NOMO-1 (cell line): ENCODE results near the gene SCARB1.
A peak's percentile ranks its signal among the peaks of the same experiment; 100 is the strongest.

Source experiments
- DNase-seq, 2 experiments: peaks; one replicate each; lab custom pipeline; 2025; ENCODE audit not compliant: unreplicated experiment in 2 of 2; lab: John Stamatoyannopoulos, UW

SCARB1 gene

DNA sequence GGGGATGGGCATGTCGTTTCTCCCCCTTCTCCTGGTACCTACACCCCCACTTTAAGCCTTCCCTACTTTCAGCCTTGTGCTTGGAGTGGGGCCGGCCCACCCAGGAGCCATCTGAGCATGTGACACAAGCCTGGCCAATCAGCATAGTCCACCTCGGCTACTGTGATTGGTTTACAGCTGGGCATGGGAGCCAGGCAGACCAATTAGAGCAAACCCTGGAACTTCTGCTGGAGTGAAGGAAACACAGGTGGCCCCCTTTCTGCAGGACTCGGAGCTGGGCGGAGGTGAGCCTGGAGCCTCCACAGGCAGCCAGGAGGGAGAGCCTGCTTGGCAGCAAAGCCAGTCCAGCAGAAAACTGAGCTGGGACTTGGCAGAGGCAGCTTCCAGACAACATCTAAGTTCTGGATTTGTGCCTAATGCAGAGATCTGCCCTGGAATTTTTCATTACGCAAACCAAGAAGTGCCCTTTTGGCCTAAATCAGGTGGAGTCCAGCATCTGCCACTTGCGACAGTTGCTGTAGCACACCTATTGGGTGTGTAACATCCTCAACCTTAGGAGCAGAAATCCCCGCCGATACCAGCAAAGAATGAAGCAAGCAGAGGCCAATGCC lies 59.5 kb downstream of the SCARB1 start:
- no peak for DNase-seq

GRCh38 chr12:124802361-124802760 lies 61.3 kb downstream of the SCARB1 start:
- no peak for DNase-seq

DNA sequence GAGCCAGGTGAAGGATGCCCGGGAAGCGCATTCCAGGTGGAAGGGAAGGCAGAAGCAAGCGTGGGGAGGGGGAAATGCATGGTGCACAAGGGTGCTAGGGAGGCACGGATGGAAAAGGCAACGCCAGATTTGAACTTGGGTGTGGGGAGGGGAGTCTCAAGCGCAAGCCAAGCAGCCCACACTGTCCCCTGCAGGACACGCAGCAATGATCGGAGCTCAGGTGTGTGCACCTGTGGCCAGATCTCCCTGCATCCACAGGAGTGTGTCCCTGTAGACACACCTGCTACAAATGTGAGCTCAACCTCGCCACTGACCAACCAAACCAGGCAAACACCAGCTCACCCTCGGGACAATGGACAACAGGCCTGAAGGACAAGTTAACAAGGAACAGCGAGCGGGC lies 63.2 kb downstream of the SCARB1 start:
- DNase-seq, result no peak

DNA sequence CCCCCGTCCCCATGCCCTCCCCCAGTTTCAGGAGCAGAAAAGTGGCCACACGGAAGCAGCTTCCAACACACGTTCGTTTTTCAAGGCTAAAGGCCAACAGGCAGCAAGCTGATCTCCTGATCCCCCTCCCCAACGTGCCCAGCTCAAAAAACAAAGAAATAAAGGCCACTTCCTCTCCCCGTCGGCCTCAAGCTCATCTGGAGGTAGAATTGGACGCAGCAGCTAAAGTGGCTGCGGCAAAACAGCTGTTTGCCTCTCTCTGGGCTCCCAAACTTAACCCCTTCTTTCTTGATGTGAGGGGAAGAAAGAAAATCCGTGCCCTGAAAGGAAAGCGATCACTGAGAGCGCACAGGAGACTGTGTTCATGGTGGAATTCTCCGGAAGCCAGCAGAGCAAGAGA lies 66.3 kb downstream of the SCARB1 start:
- DNase-seq, result no peak

GRCh38 chr12:124796303-124796960 lies 67.2 kb downstream of the SCARB1 start:
- DNase-seq, result peak in 1 of 2 experiments; percentile 7

- DNase-seq, result no peak
These were observed 68.3 kb downstream of the SCARB1 start for GRCh38 chr12:124795081-124795948.

- no peak for DNase-seq
These were observed 70.7 kb downstream of the SCARB1 start for GRCh38 chr12:124792961-124793441.

GRCh38 chr12:124792156-124792555 lies 71.5 kb downstream of the SCARB1 start:
- no peak for DNase-seq

DNA sequence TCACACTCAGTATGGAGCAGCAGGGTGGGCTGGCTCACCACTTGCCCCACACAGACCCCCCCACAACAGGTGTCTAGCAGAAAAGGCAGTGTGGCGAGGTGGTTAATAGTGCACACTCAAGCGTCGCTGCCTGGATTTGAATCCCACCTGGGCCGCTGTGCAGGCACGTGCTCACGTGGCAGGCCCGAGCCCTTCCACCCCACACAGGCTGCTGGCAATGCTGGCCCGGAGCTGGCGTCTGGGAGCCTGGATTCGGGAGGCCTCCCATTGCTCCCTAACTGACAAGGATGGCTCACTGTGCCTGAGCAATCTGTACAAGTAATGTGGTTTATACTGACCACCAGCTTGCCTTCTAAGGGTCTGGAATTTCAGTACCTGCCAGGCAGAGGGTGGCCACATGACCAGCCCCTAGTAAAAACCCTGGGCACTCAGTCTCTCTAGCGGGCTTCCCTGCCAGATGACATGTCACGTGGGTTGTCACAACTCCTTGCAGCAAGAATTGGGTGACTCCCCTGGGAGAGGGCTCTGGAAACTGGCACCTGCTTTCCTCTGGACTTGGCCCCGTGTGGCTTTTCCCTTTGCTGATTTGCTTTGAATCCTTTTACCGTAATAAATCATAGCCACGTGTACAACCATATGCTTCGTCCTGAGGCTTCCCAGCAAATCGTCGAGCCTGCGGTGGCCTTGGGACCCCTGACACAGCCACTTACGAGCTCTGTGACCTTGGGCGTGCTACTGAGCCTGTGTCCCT lies 72.8 kb downstream of the SCARB1 start:
- no peak for DNase-seq

DNA sequence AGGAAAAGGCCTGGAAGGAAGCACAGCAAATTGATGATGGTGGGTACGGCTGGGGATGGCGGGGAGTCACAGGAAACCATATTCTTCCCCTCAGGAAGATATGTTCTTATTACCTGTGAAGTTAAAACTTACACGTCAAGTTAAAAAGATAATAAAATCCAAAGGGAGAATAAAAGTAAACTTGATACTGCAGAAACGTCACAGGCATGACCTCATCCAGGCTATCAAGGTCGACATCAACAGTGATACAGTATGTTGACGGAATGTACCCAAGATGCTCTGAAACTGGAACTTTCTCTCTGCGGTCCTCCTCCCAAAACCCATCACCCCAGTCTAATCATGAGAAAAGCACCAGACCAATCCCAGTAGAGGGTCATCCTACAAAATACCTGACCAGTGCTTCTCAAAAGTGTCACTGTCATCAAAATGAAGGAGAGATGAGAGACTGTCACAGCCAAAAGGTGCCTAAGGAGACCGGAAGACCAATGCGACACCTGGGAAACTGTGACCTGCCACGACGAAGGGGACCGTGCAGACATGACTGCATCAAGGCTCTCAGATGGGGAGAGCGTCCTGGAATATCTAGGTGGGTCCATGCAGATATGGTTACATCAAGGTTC lies 74.6 kb downstream of the SCARB1 start:
- DNase-seq, result no peak

GRCh38 chr12:124786061-124786964 lies 77.4 kb downstream of the SCARB1 start:
- no peak for DNase-seq

DNA sequence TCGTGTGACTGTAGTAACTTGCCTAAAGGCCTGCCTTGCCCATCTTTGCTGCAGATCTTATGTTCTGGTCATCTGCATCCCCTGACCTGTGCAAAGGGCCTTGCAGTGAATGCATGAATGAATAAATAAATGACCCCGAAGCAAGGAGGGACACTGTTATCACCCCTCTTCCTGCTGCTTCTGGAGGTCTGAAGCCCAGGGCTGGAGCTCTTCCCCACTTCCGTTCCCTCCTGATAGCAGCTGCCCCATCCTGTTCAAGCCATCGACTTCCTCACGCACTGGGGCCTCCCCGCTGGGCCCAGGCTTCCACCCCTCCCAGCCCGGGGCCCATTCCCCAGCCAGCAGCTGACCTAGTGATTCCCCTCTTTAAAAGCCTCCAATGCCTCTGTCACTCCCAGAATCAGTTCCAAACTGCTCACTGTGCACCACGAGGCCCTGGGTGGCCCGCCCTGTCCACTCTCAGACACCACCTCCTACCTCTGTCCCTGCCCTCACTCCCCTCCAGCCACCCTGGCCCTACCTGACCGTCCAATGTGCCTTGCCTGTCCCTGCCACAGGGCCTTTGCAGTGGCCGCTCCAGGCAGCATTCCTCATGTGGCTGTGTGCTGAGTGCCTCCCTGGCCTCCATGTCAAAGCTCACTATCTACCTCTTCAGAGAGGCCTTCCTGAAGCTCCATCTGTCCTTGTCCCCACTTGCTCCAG lies 78.6 kb downstream of the SCARB1 start:
- DNase-seq, result no peak

- no peak for DNase-seq
These were observed 80.6 kb downstream of the SCARB1 start for GRCh38 chr12:124783087-124783486.

DNA sequence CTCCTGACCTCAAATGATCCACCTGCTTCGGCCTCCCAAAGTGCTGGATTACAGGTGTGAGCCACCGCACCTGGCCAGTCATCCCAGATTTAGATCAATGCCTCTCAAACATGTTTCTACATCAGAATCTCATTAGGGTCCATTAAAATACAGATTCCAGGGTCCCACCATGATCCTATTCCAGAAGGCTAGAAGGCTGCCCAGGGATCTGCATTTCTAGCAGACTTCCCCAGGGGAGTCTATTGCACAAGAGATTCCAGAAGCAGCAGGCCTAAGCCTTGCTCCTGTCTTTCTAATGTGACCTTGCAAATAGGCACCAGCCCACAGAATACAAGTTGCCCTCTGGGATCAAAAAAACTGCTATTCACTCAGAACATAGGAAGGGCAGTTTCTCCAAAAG lies 81.5 kb downstream of the SCARB1 start:
- no peak for DNase-seq

GRCh38 chr12:124780752-124781685 lies 82.6 kb downstream of the SCARB1 start:
- no peak for DNase-seq

DNA sequence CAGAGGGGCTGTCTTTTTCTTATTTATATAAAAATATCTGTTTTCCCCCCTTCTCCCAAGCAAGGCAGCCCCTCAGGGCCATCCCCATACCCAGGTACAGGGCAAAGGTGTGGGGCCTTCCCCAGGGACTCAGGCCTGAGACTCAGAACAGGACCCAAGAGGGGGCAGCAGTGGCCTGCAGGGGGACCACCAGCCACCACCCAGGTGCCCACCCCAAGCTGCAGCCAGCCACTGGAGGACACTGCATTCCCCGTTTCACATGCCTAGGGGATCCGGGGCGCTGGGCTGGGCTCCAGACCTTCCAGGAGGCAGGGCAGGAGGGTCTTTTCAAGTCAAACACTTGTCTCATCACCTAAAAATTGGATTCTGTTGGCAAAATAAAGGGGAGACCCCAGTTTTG lies 83.3 kb downstream of the SCARB1 start:
- DNase-seq, result no peak

GRCh38 chr12:124779161-124780141 lies 84.2 kb downstream of the SCARB1 start:
- no peak for DNase-seq
